Lung (tissue), 12 donors: ENCODE results near the gene DOCK2. TPM values are rescaled to one million over a fixed set of nuclear protein-coding genes. Genes with fewer than 3 reads are reported as not detected.

ENCODE experiments used
- ATAC-seq: fragments of 200-7000 bp; cut with Tn5 transposase; one replicate; pipeline ENCODE4 v1.9.1; 2020; ENCODE audit warnings: moderate number of reproducible peaks; ENCODE audit not compliant: insufficient read depth, low FRiP score
- DNase-seq, 3 donors: peaks; one replicate each; pipeline ENCODE4 v3.0.0-alpha.2; 2013 to 2017
- H3K27ac ChIP-seq, 2 donors: one replicate each; pipeline ENCODE4 v1.5.1; 2013; ENCODE audit warnings: mild to moderate bottlenecking in 2 of 2, moderate library complexity in 2 of 2, control low read depth in 1 of 2, inconsistent platforms in 1 of 2, low read depth in 1 of 2, low read length in 1 of 2
- H3K27me3 ChIP-seq, 3 donors: one replicate each; pipeline ENCODE4 v1.5.1; 2013; ENCODE audit warnings: low read length in 2 of 3; ENCODE audit not compliant: control insufficient read depth in 3 of 3, insufficient read depth in 3 of 3
- H3K36me3 ChIP-seq, 4 donors: one replicate each; pipeline ENCODE4 v1.5.1; 2013; ENCODE audit warnings: low read length in 4 of 4, mild to moderate bottlenecking in 1 of 4, moderate library complexity in 1 of 4; ENCODE audit not compliant: control insufficient read depth in 4 of 4, insufficient read depth in 4 of 4
- H3K4me1 ChIP-seq, 5 donors: one replicate each; pipeline ENCODE4 v1.5.1; 2013; ENCODE audit warnings: low read length in 5 of 5, mild to moderate bottlenecking in 2 of 5, moderate library complexity in 1 of 5; ENCODE audit not compliant: control insufficient read depth in 5 of 5, insufficient read depth in 5 of 5
- H3K4me3 ChIP-seq: one replicate; pipeline ENCODE4 v1.5.1; 2013; ENCODE audit warnings: mild to moderate bottlenecking, control low read depth, moderate library complexity
- H3K9ac ChIP-seq, 2 donors: one replicate each; pipeline ENCODE4 v1.5.1; 2013; ENCODE audit warnings: low read length in 2 of 2, control low read depth in 1 of 2; ENCODE audit not compliant: insufficient read depth in 1 of 2
- H3K9me3 ChIP-seq, 4 donors: one replicate each; pipeline ENCODE4 v1.5.1; 2013; ENCODE audit warnings: low read length in 3 of 4, mild to moderate bottlenecking in 1 of 4, moderate library complexity in 1 of 4; ENCODE audit not compliant: control insufficient read depth in 4 of 4, insufficient read depth in 3 of 4
- WGBS, 2 donors: extraction: QIAGEN DNeasy Blood & Tissue Kit; methylation state at CpG; one replicate each; pipeline ENCODE4 v1.1.7; 2013; 5-methylcytosine and 5-hydroxymethylcytosine counted together
- polyA plus RNA-seq, 2 donors: library from polyadenylated mRNA; stranded (reverse); fragments of 200-250 nt; gene quantifications; one replicate each; pipeline ENCODE4 v1.2.1, GENCODE V29; 2013
- total RNA-seq, 2 donors: library from RNA; depleted of rRNA in 1 of 2; stranded (reverse); fragments of >200 nt in 1 of 2; gene quantifications; one replicate each; pipeline ENCODE4 v1.2.1, GENCODE V29; 2014 to 2021
- TF ChIP-seq, protein P1 (sequence below): IDR thresholded peaks from 2 replicates; pipeline ENCODE4 v1.5.1; 2012; ENCODE audit warnings: mild to moderate bottlenecking; ENCODE audit errors: control extremely low read depth, extremely low read depth
- donor health status: control.
- donor health status: control.
- donor health status: Bipolar disorder and iron deficiency.
- donor health status: healthy.
- donor health status: DM: yes; HTN: yes; CAD: no.

Gene DOCK2
- total and polyA plus RNA-seq, 4 donors: 9.6 to 66.6 (median 43.4) TPM

DNA sequence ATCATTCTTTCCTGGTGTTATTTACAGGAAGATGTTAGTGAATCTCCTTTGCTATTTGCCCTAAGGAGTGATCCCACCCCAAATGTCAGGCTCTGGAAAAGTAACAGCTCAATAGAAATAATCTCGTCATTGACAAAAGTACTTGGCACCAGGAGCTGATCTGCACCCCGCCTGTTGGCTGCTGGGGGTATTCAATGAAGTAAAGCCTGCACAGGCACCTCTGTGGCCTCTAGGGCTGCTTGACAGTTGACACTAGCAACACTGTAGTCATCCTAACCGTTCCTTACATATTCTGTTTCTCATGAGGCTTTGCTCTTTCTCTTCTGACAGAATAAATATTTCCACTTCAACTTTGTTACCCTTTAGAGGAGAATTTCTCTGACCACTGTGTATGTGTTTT lies 103.4 kb downstream of the DOCK2 start:
- Histone ChIP-seq H3K27me3 (no peaks in the 10 kb centered on the region), H3K4me1 (peaks cover 0 to 7% (median 0%) of the 10 kb centered on the region in 5 donors), H3K4me3 (no peak overlapping the region), H3K9me3 (no peaks in the 10 kb centered on the region), H3K9ac (no peak overlapping the region), H3K36me3 (no peaks in the 10 kb centered on the region), H3K27ac (no peak overlapping the region)
- no peak for DNase-seq
- TF ChIP-seq, protein P1, sequence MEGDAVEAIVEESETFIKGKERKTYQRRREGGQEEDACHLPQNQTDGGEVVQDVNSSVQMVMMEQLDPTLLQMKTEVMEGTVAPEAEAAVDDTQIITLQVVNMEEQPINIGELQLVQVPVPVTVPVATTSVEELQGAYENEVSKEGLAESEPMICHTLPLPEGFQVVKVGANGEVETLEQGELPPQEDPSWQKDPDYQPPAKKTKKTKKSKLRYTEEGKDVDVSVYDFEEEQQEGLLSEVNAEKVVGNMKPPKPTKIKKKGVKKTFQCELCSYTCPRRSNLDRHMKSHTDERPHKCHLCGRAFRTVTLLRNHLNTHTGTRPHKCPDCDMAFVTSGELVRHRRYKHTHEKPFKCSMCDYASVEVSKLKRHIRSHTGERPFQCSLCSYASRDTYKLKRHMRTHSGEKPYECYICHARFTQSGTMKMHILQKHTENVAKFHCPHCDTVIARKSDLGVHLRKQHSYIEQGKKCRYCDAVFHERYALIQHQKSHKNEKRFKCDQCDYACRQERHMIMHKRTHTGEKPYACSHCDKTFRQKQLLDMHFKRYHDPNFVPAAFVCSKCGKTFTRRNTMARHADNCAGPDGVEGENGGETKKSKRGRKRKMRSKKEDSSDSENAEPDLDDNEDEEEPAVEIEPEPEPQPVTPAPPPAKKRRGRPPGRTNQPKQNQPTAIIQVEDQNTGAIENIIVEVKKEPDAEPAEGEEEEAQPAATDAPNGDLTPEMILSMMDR: no peak
- WGBS, 2 donors: 68 to 82% methylated on average over 3 of the region's 3 CpGs
- no peak for ATAC-seq

DNA sequence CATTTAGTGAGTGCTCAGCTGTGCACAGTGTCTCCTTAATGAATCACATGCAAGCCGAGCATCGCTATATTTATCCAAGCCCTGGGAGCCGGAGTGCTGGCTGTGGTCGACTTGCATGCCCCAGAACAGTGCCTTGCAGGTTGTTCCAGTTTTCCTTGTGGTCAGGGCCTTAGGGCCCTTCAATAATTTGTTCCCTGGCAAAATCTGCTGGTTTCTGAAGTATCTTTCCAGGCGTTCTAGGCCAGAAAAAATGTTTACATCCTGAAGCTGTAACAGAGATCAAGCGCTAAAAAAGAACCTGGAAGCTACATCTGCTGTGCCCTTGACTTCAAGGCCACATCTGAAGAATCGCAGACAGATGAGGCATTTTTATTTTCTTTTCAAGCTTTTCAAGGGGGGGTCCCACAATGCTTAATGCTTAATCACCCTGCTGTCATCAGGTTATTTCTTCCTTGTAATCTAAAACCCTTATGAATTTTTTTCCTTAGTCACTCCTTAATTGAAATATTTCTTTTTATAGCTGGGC lies 105.8 kb downstream of the DOCK2 start:
- H3K4me3 ChIP-seq: no peak overlapping the region
- H3K4me1 ChIP-seq: peaks cover 0 to 7% (median 0%) of the 10 kb centered on the region in 5 donors
- 75 to 88% methylated on average over 7 of the region's 7 CpGs for WGBS, 2 donors
- no peaks in the 10 kb centered on the region for H3K36me3 ChIP-seq
- H3K27ac ChIP-seq: no peak overlapping the region
- H3K9ac ChIP-seq: no peak overlapping the region
- ATAC-seq (no peak), DNase-seq (no peak)
- H3K9me3 ChIP-seq: no peaks in the 10 kb centered on the region
- H3K27me3 ChIP-seq: no peaks in the 10 kb centered on the region
- TF ChIP-seq, protein P1: no peak

DNA sequence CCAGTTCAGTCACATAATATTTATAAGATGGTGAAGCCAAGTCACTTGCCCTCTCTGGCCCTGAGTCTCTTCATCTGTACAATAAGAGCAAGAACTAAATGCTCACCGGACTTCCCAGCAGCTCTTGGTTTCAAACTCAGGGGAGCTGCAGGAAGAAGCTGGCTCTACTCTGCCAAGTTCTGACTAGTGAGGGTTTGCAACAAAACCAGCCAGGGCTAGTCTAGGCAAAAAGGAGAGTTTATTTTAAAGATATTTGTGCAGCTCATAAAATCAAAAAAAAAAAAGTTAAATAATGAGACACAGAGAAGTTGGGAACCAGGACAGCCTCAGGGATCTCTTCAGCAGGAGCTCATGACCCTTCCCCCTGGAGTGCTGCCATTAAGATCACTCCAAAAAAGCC lies 107.3 kb downstream of the DOCK2 start:
- TF ChIP-seq, protein P1: no peak
- 85% methylated on average over 1 of the region's 1 CpG for WGBS, 2 donors

More for the DNA sequence above, 107.3 kb downstream of the DOCK2 start:
- Histone ChIP-seq H3K4me1 (peaks cover 0 to 7% (median 0%) of the 10 kb centered on the region in 5 donors), H3K4me3 (no peak overlapping the region), H3K9ac (no peak overlapping the region), H3K27ac (no peak overlapping the region), H3K9me3 (no peaks in the 10 kb centered on the region), H3K36me3 (no peaks in the 10 kb centered on the region), H3K27me3 (no peaks in the 10 kb centered on the region)
- ATAC-seq (no peak), DNase-seq (peak in 2 of 3 donors; percentile 17 to 48)
